Type B pancreatic cell (in vitro differentiated cells): ENCODE data around the gene SLC16A12. TPM values are rescaled to one million over a fixed set of nuclear protein-coding genes. Genes with fewer than 3 reads are reported as not detected.

Source experiments
- DNase-seq: peaks from one replicate; pipeline ENCODE4 v3.0.0; 2021; ENCODE audit warnings: mixed read lengths; ENCODE audit not compliant: unreplicated experiment; ENCODE audit errors: extremely low spot score
- H3K27ac Mint-ChIP-seq: 2 replicates; pipeline ENCODE4 v1.8.0; 2021; ENCODE audit warnings: mild to moderate bottlenecking, mixed read lengths
- H3K27me3 Mint-ChIP-seq: 2 replicates; pipeline ENCODE4 v1.8.0; 2021; ENCODE audit warnings: mixed read lengths
- H3K36me3 Mint-ChIP-seq: 2 replicates; pipeline ENCODE4 v1.8.0; 2021; ENCODE audit warnings: mixed read lengths
- H3K4me1 Mint-ChIP-seq: one replicate; pipeline ENCODE4 v1.8.0; 2021; ENCODE audit warnings: mixed read lengths; ENCODE audit not compliant: unreplicated experiment
- H3K4me3 Mint-ChIP-seq: 2 replicates; pipeline ENCODE4 v1.8.0; 2021; ENCODE audit warnings: mild to moderate bottlenecking, mixed read lengths
- H3K9me3 Mint-ChIP-seq: 2 replicates; pipeline ENCODE4 v1.8.0; 2021; ENCODE audit warnings: mixed read lengths
- CTCF ChIP-seq: fragments of 200-600 bp; sonication (generic); conservative IDR thresholded peaks from 2 replicates; pipeline ENCODE4 v1.5.0; 2021; ENCODE audit warnings: antibody characterized with exemption, mild to moderate bottlenecking
- total RNA-seq: library from RNA; stranded (reverse); gene quantifications from 2 replicates; pipeline ENCODE4 v1.2.1, GENCODE V29; 2021; ENCODE audit warnings: low replicate concordance

Gene SLC16A12
- total RNA-seq, 1 donor from 2014 or later = 3.7 TPM

DNA sequence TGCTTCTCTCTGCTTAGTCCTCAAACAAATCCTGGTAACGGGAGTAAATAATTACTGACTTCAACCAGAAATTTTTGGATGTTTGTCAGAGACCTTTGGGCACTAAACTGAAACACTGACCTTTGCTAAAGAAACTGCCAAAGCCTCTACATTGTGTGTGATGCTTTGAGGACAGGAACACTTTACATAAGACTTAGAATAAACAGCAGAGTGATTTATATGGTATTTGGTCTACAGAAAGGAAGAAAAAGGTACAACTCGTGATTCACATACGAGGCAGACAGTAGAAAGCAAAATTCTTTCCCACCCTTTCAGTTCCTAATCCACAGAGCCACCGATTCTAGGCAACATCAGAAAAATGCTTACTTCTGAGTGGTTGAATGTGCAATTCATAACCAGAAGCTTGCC lies 59.8 kb downstream of the SLC16A12 start:
- no peak for DNase-seq
- H3K4me3 Mint-ChIP-seq = no peak overlapping the region
- TF ChIP-seq CTCF = no peak
- no peaks in the 10 kb centered on the region for H3K36me3 Mint-ChIP-seq
- no peak overlapping the region for H3K27ac Mint-ChIP-seq
- H3K9me3 Mint-ChIP-seq = no peaks in the 10 kb centered on the region
- no peaks in the 10 kb centered on the region for H3K27me3 Mint-ChIP-seq
- H3K4me1 Mint-ChIP-seq = peaks cover 38% of the 10 kb centered on the region

GRCh38 chr10:89475125-89475524 lies 60.3 kb downstream of the SLC16A12 start:
- no peak for DNase-seq
- peak overlapping the region; percentile 21 for H3K27ac Mint-ChIP-seq
- no peaks in the 10 kb centered on the region for H3K9me3 Mint-ChIP-seq
- no peak for TF ChIP-seq CTCF
- no peaks in the 10 kb centered on the region for H3K36me3 Mint-ChIP-seq
- no peaks in the 10 kb centered on the region for H3K27me3 Mint-ChIP-seq
- H3K4me3 Mint-ChIP-seq = no peak overlapping the region
- peaks cover 38% of the 10 kb centered on the region for H3K4me1 Mint-ChIP-seq

- Mint-ChIP-seq H3K9me3 (no peaks in the 10 kb centered on the region), H3K4me1 (peaks cover 35% of the 10 kb centered on the region), H3K4me3 (no peak overlapping the region), H3K27me3 (no peaks in the 10 kb centered on the region), H3K27ac (peak overlapping the region; percentile 21), H3K36me3 (no peaks in the 10 kb centered on the region)
- DNase-seq = no peak
- no peak for TF ChIP-seq CTCF
These were observed 60.9 kb downstream of the SLC16A12 start for GRCh38 chr10:89474452-89474851.

DNA sequence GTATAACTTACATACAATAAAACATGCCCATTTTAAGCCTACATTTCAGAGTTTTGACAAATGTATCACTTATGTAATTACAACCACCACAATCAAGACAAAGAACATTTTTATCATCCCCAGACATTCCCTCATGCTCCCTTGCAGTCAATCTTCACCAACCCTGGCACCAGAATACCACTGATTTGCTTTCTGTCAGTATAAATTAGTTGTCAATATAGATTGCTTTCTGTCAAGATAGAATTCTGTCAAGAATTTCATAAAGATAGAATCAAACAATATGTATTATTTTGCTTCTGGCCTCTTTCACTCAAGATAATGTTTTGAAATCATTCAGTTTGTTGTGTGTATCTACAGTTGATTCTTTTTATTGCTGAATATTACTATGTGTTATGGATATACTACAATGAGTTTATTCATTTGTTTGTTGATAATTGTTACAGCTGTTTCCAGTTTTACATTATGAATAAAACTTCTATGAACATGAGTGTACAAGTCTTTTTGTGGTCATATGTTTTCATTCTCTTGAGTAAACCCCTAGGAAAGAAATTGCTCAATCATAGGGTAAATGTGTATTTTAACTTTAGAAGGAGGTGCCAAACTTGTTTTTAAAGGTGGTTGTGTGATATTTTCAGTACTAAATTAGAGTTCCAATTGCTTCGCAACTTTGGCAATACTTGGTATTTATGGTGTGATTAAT lies 64.1 kb downstream of the SLC16A12 start:
- no peak for TF ChIP-seq CTCF
- H3K27me3 Mint-ChIP-seq = no peaks in the 10 kb centered on the region
- no peak overlapping the region for H3K4me3 Mint-ChIP-seq
- H3K4me1 Mint-ChIP-seq = peaks cover 21% of the 10 kb centered on the region
- no peak for DNase-seq
- no peaks in the 10 kb centered on the region for H3K9me3 Mint-ChIP-seq
- peak overlapping the region; percentile 24 for H3K27ac Mint-ChIP-seq
- no peaks in the 10 kb centered on the region for H3K36me3 Mint-ChIP-seq

- Mint-ChIP-seq H3K27me3 (no peaks in the 10 kb centered on the region), H3K9me3 (no peaks in the 10 kb centered on the region), H3K4me3 (no peak overlapping the region), H3K4me1 (peaks cover 16% of the 10 kb centered on the region), H3K27ac (peak overlapping the region; percentile 24), H3K36me3 (no peaks in the 10 kb centered on the region)
- no peak for TF ChIP-seq CTCF
- DNase-seq = no peak
These were observed 64.8 kb downstream of the SLC16A12 start for GRCh38 chr10:89470628-89471027.
